Stimulated activated CD4-positive, alpha-beta T cell treated with anti-CD3 and anti-CD28 coated beads, Interleukin-1b, Interleukin-23, amount 100 ng/mL, for 1 hour (primary cell): ENCODE measurements around the gene NMRAL1.
A peak's percentile ranks its signal among the peaks of the same experiment; 100 is the strongest.

Experiments
- DNase-seq, 2 donors: peaks; one replicate each; pipeline ENCODE4 v3.0.0-alpha.2; 2020; ENCODE audit warnings: low read depth in 2 of 2

The NMRAL1 gene

GRCh38 chr16:4426021-4426684, 48.3 kb downstream of the NMRAL1 start:
- DNase-seq, result no peak

GRCh38 chr16:4425378-4426020, 48.9 kb downstream of the NMRAL1 start, which contains the start of gene DNAJA3:
TSS of gene DNAJA3 (plus strand) at chr16:4425868. CDS start at chr16:4425882, 14 bp downstream.
- DNase-seq, result peak; percentile 81 to 84

- DNase-seq, result no peak
Measured at GRCh38 chr16:4420505-4421105, 53.8 kb downstream of the NMRAL1 start.

- DNase-seq, result no peak
Measured at GRCh38 chr16:4419402-4419959, 54.9 kb downstream of the NMRAL1 start.

GRCh38 chr16:4416200-4417032, 58.0 kb downstream of the NMRAL1 start, which contains the start of gene CORO7:
TSS of gene CORO7 (minus strand) at chr16:4416596. CDS start at chr16:4416518, 78 bp downstream.
- peak; percentile 97 to 98 for DNase-seq

GRCh38 chr16:4415538-4416199, 58.8 kb downstream of the NMRAL1 start:
- no peak for DNase-seq

GRCh38 chr16:4414187-4414917, 60.1 kb downstream of the NMRAL1 start:
- DNase-seq, result peak; percentile 39 to 56

- no peak for DNase-seq
Measured at GRCh38 chr16:4412854-4413253, 61.6 kb downstream of the NMRAL1 start.

- DNase-seq, result no peak
Measured at GRCh38 chr16:4412159-4412558, 62.3 kb downstream of the NMRAL1 start.
